ENCODE measurements around the gene TMPRSS4.

GRCh38 chr11:118162846-118163245 is 86.0 kb downstream of the TMPRSS4 start:
- no peak for TF ChIP-seq JUNB (IDR thresholded peaks at IDR 0.05; ENCODE audit: unreplicated experiment)
- no peak for TF ChIP-seq POLR2AphosphoS5 (IDR thresholded peaks at IDR 0.05; ENCODE audit: low read depth)
- TF ChIP-seq EZH2 (IDR thresholded peaks at IDR 0.05; ENCODE audit: low read depth, unreplicated experiment), result no peak
- TF ChIP-seq CTCF (conservative IDR thresholded peaks at IDR 0.05; ENCODE audit: low read depth in 2 of 2), result no peak
- TF ChIP-seq, protein P1, sequence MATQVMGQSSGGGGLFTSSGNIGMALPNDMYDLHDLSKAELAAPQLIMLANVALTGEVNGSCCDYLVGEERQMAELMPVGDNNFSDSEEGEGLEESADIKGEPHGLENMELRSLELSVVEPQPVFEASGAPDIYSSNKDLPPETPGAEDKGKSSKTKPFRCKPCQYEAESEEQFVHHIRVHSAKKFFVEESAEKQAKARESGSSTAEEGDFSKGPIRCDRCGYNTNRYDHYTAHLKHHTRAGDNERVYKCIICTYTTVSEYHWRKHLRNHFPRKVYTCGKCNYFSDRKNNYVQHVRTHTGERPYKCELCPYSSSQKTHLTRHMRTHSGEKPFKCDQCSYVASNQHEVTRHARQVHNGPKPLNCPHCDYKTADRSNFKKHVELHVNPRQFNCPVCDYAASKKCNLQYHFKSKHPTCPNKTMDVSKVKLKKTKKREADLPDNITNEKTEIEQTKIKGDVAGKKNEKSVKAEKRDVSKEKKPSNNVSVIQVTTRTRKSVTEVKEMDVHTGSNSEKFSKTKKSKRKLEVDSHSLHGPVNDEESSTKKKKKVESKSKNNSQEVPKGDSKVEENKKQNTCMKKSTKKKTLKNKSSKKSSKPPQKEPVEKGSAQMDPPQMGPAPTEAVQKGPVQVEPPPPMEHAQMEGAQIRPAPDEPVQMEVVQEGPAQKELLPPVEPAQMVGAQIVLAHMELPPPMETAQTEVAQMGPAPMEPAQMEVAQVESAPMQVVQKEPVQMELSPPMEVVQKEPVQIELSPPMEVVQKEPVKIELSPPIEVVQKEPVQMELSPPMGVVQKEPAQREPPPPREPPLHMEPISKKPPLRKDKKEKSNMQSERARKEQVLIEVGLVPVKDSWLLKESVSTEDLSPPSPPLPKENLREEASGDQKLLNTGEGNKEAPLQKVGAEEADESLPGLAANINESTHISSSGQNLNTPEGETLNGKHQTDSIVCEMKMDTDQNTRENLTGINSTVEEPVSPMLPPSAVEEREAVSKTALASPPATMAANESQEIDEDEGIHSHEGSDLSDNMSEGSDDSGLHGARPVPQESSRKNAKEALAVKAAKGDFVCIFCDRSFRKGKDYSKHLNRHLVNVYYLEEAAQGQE (IDR thresholded peaks at IDR 0.05; ENCODE audit: unreplicated experiment), result no peak
- TF ChIP-seq ETS1 (IDR thresholded peaks at IDR 0.05), result no peak
- no peak for TF ChIP-seq CREB1 (CRISPR knock-in tag; IDR thresholded peaks at IDR 0.05; ENCODE audit: low read depth)
- TF ChIP-seq ZNF331 (CRISPR knock-in tag; IDR thresholded peaks at IDR 0.05; ENCODE audit: low read depth), result no peak
- TF ChIP-seq EZH2phosphoT487 (IDR thresholded peaks at IDR 0.05; ENCODE audit: unreplicated experiment), result no peak
- TF ChIP-seq, protein P2, sequence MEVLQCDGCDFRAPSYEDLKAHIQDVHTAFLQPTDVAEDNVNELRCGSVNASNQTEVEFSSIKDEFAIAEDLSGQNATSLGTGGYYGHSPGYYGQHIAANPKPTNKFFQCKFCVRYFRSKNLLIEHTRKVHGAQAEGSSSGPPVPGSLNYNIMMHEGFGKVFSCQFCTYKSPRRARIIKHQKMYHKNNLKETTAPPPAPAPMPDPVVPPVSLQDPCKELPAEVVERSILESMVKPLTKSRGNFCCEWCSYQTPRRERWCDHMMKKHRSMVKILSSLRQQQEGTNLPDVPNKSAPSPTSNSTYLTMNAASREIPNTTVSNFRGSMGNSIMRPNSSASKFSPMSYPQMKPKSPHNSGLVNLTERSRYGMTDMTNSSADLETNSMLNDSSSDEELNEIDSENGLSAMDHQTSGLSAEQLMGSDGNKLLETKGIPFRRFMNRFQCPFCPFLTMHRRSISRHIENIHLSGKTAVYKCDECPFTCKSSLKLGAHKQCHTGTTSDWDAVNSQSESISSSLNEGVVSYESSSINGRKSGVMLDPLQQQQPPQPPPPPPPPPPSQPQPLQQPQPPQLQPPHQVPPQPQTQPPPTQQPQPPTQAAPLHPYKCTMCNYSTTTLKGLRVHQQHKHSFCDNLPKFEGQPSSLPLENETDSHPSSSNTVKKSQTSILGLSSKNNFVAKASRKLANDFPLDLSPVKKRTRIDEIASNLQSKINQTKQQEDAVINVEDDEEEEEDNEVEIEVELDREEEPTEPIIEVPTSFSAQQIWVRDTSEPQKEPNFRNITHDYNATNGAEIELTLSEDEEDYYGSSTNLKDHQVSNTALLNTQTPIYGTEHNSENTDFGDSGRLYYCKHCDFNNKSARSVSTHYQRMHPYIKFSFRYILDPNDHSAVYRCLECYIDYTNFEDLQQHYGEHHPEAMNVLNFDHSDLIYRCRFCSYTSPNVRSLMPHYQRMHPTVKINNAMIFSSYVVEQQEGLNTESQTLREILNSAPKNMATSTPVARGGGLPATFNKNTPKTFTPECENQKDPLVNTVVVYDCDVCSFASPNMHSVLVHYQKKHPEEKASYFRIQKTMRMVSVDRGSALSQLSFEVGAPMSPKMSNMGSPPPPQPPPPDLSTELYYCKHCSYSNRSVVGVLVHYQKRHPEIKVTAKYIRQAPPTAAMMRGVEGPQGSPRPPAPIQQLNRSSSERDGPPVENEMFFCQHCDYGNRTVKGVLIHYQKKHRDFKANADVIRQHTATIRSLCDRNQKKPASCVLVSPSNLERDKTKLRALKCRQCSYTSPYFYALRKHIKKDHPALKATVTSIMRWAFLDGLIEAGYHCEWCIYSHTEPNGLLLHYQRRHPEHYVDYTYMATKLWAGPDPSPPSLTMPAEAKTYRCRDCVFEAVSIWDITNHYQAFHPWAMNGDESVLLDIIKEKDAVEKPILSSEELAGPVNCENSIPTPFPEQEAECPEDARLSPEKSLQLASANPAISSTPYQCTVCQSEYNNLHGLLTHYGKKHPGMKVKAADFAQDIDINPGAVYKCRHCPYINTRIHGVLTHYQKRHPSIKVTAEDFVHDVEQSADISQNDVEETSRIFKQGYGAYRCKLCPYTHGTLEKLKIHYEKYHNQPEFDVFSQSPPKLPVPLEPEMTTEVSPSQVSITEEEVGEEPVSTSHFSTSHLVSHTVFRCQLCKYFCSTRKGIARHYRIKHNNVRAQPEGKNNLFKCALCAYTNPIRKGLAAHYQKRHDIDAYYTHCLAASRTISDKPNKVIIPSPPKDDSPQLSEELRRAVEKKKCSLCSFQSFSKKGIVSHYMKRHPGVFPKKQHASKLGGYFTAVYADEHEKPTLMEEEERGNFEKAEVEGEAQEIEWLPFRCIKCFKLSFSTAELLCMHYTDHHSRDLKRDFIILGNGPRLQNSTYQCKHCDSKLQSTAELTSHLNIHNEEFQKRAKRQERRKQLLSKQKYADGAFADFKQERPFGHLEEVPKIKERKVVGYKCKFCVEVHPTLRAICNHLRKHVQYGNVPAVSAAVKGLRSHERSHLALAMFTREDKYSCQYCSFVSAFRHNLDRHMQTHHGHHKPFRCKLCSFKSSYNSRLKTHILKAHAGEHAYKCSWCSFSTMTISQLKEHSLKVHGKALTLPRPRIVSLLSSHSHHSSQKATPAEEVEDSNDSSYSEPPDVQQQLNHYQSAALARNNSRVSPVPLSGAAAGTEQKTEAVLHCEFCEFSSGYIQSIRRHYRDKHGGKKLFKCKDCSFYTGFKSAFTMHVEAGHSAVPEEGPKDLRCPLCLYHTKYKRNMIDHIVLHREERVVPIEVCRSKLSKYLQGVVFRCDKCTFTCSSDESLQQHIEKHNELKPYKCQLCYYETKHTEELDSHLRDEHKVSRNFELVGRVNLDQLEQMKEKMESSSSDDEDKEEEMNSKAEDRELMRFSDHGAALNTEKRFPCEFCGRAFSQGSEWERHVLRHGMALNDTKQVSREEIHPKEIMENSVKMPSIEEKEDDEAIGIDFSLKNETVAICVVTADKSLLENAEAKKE (CRISPR knock-in tag; IDR thresholded peaks at IDR 0.05), result no peak
- no peak for TF ChIP-seq STAT1 (IDR thresholded peaks at IDR 0.05; ENCODE audit: unreplicated experiment)
- no peak for TF ChIP-seq ZNF114 (CRISPR knock-in tag; IDR thresholded peaks at IDR 0.05)
- TF ChIP-seq NANOG (IDR thresholded peaks at IDR 0.05; ENCODE audit: borderline replicate concordance), result no peak
